Uterus (tissue), 4 donors: ENCODE data around the gene MINDY4. TPM values are rescaled to one million over a fixed set of nuclear protein-coding genes. Genes with fewer than 3 reads are reported as not detected.

Experiments used
- DNase-seq, 2 donors: peaks; one replicate each; pipeline ENCODE4 v3.0.0-alpha.2; 2019 to 2020
- H3K27ac ChIP-seq, 2 donors: fragments of 200-600 bp; sonication (generic); 1 replicate in 1 of 2; 2 replicates in 1 of 2; pipeline ENCODE4 v1.5.1; 2016 to 2018
- H3K27me3 ChIP-seq, 2 donors: fragments of 200-600 bp; sonication (generic); one replicate each; pipeline ENCODE4 v1.5.1; 2018 to 2019; ENCODE audit warnings: control low read depth in 1 of 2
- H3K36me3 ChIP-seq, 2 donors: fragments of 200-600 bp; sonication (generic); one replicate each; pipeline ENCODE4 v1.5.1; 2019; ENCODE audit warnings: control low read depth in 1 of 2
- H3K4me1 ChIP-seq, 2 donors: fragments of 200-600 bp; sonication (generic); one replicate each; pipeline ENCODE4 v1.5.1; 2018 to 2019; ENCODE audit warnings: control low read depth in 1 of 2
- H3K4me3 ChIP-seq, 2 donors: fragments of 200-600 bp; sonication (generic); 1 replicate in 1 of 2; 2 replicates in 1 of 2; pipeline ENCODE4 v1.5.1; 2018 to 2019; ENCODE audit warnings: mild to moderate bottlenecking in 1 of 2
- H3K9me3 ChIP-seq, 2 donors: fragments of 200-600 bp; sonication (generic); one replicate each; pipeline ENCODE4 v1.5.1; 2019; ENCODE audit warnings: control low read depth in 1 of 2
- POLR2A ChIP-seq, 2 donors: fragments of 450-650 bp; IDR thresholded peaks; one replicate each; pipeline ENCODE4 v1.6.1; 2016; ENCODE audit warnings: antibody characterized with exemption in 2 of 2, mild to moderate bottlenecking in 1 of 2, moderate library complexity in 1 of 2
- intact Hi-C: fragments of 100-400 bp; cut with DNase I; formaldehyde crosslinking; loops from one replicate; pipeline ENCODE4 v1.15.1; 2023; ENCODE audit warnings: low total_unique reads
- total RNA-seq, 4 donors: library from RNA; depleted of rRNA in 3 of 4; stranded (reverse); fragments of >200 nt in 3 of 4; gene quantifications; one replicate each; pipeline versions ENCODE4 v1.1.0 to v1.2.4, GENCODE V29; 2014 to 2023
- TF ChIP-seq, protein P1 (sequence below), 4 experiments: fragments of 200-600 bp in 2 of 4; fragments of 450-650 bp in 2 of 4; sonication (generic) in 2 of 4; IDR thresholded peaks; one replicate each; pipeline ENCODE4 v1.5.1; 2016 to 2019; ENCODE audit warnings: antibody characterized with exemption in 4 of 4, mild to moderate bottlenecking in 2 of 4, moderate library complexity in 1 of 4
- donor health status: DM: yes; HTN: yes; CAD: no.

MINDY4 gene
- total RNA-seq, 4 donors from 2014 or later: 14.7 to 23.8 (median 16.9) TPM

DNA sequence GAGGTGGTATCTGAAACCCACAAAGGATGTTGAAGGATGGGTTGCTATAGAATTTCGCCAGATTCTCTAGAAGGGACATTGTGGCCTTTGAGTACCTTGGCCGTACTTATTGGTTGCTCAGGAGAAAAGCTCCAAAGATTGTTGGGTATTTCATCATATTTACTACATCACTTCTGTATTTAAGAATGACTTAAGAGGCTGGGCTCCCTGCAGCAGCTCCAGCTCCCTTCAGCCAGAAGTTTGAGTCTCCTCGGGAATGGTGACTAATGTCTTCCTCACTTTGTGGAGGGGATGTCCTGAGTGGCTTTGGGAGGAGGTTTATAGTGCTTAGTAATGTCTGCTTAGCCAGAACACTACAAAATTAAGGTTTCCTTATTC lies 18.1 kb downstream of the MINDY4 start:
- no peak overlapping the region for H3K27ac ChIP-seq
- intact Hi-C loops: no loop called here

DNA sequence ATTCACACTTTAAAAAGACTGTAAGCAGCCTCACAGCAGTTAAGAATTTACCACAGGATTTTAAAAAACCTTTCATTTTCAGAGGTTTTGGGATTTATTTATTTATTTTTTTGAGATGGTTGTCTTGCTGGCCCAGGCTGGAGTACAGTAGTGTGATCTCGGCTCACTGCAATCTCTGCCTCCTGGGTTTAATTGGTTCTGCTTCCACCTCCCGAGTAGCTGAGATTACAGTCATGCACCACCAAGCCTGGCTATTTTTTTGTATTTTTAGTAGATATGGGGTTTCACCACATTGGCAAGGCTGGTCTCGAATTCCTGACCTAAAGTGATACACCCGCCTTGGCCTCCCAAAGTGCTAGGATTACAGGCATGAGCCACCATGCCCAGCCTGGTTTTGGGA lies 19.1 kb downstream of the MINDY4 start:
- Histone ChIP-seq H3K4me1 (no peaks in the 10 kb centered on the region), H3K9me3 (no peaks in the 10 kb centered on the region), H3K27ac (no peak overlapping the region), H3K36me3 (no peaks in the 10 kb centered on the region), H3K27me3 (no peaks in the 10 kb centered on the region), H3K4me3 (no peak overlapping the region)
- intact Hi-C loops: no loop called here
- no peak for DNase-seq
- TF ChIP-seq POLR2A (IDR thresholded peaks at IDR 0.05): no peak
- TF ChIP-seq, protein P1, sequence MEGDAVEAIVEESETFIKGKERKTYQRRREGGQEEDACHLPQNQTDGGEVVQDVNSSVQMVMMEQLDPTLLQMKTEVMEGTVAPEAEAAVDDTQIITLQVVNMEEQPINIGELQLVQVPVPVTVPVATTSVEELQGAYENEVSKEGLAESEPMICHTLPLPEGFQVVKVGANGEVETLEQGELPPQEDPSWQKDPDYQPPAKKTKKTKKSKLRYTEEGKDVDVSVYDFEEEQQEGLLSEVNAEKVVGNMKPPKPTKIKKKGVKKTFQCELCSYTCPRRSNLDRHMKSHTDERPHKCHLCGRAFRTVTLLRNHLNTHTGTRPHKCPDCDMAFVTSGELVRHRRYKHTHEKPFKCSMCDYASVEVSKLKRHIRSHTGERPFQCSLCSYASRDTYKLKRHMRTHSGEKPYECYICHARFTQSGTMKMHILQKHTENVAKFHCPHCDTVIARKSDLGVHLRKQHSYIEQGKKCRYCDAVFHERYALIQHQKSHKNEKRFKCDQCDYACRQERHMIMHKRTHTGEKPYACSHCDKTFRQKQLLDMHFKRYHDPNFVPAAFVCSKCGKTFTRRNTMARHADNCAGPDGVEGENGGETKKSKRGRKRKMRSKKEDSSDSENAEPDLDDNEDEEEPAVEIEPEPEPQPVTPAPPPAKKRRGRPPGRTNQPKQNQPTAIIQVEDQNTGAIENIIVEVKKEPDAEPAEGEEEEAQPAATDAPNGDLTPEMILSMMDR (IDR thresholded peaks at IDR 0.05): no peak

More for the DNA sequence above, 18.1 kb downstream of the MINDY4 start:
- no peaks in the 10 kb centered on the region for H3K9me3 ChIP-seq
- no peaks in the 10 kb centered on the region for H3K27me3 ChIP-seq
- no peaks in the 10 kb centered on the region for H3K4me1 ChIP-seq
- TF ChIP-seq, protein P1 (IDR thresholded peaks at IDR 0.05): no peak
- no peak for TF ChIP-seq POLR2A (IDR thresholded peaks at IDR 0.05)
- DNase-seq: no peak
- no peaks in the 10 kb centered on the region for H3K36me3 ChIP-seq
- H3K4me3 ChIP-seq: no peak overlapping the region

DNA sequence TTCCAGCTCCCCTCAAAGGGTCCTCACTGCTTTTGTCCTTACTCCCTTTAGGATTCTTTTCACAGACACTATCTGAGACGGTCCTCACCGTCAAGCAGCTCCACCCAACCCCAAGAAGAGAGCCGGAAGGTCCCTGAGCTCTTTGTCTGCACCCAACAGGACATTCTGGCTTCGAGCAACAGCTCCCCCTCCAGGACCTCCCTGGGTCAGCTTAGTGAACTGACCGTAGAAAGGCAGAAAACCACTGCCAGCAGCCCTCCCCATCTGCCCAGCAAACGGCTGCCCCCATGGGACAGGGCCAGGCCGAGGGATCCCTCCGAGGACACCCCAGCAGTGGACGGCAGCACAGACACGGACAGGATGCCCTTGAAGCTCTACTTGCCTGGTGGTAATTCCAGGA lies 19.9 kb downstream of the MINDY4 start:
- Histone ChIP-seq H3K9me3 (no peaks in the 10 kb centered on the region), H3K27me3 (no peaks in the 10 kb centered on the region), H3K4me1 (no peaks in the 10 kb centered on the region), H3K36me3 (no peaks in the 10 kb centered on the region), H3K27ac (no peak overlapping the region), H3K4me3 (no peak overlapping the region)
- intact Hi-C loops: no loop called here
- TF ChIP-seq POLR2A (IDR thresholded peaks at IDR 0.05): no peak
- TF ChIP-seq, protein P1 (IDR thresholded peaks at IDR 0.05): no peak
- no peak for DNase-seq

DNA sequence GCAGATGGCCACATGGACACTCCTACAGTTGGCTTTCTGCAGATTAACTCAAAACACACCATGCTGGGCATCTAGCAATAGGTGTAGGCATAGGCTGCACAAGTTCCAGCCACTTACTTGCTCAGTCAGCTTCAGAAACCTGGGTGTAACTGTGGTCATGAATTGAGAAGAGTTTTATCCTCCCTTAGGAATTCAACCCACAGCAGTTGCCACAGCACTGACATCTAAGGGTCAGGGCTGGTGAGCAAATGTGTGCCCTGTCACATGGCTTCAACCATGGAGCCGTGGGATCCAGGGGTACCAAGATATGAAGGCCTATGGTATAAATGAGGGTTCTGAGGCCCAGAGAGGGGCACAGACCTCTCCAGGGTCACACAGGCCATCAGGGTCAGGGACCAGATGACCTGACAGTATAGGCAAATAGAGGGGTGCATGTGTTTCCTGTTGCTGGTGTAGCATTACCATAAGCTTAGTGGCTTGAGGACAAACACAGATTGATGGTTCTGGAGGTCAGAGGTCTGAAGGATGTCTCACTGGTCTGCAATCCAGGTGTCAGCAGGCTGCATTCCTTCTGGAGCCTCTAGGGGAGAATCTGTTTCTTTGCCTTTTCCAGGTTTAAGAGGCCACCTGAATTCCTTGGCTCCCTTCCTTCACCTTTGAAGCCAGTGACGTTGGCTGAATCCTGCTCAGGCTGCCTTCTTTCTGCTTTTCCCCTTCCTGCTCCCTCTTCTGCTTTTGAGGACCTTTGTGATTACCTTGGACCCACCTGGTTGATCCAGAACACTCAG lies 24.1 kb downstream of the MINDY4 start:
- no peaks in the 10 kb centered on the region for H3K9me3 ChIP-seq
- H3K4me1 ChIP-seq: peaks cover 3 to 9% of the 10 kb centered on the region in 2 donors
- no peak overlapping the region for H3K4me3 ChIP-seq
- intact Hi-C loops: no loop called here
- peak overlapping the region; percentile 67 to 71 for H3K27ac ChIP-seq
- H3K36me3 ChIP-seq: no peaks in the 10 kb centered on the region
- no peaks in the 10 kb centered on the region for H3K27me3 ChIP-seq
- no peak for TF ChIP-seq POLR2A (IDR thresholded peaks at IDR 0.05)
- TF ChIP-seq, protein P1 (IDR thresholded peaks at IDR 0.05): no peak
- no peak for DNase-seq

DNA sequence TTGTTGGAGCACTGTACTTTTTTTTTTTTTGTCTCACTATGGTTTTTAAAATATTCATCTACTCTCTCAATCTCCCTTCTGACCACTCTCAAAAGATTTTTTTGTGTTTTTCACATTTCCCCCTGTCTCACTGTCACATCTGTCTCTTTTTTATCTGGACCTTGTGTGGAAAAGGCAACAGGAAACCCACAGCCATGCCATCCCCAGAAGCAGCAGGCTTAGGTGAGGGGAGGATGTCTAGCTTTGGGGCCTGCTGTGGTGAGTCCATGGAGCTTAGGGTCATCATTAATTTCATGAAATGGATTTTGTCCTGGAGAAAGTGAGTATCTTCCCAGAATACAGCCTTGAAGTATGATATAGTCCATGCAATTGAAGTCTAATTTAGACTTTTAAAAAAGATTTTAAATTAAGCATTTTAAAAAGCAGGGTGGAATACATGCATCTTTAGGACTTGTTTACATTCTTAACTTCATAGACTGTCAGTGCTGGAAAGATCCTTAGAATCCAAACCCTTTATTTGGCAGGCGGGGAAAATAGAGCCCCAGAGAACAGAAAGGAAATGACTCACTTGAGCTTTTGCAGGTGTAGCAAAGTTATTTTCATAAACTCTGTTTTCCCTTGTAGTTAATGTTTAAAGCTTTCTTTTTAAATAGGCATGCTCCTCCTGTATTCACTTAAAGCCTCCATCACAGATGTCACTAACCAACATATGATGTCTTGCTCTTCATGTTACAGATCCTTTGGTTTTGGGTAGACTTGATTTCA lies 25.1 kb downstream of the MINDY4 start:
- intact Hi-C loops: no loop called here
- no peaks in the 10 kb centered on the region for H3K36me3 ChIP-seq
- no peak overlapping the region for H3K4me3 ChIP-seq
- peak overlapping the region; percentile 67 to 71 for H3K27ac ChIP-seq
- H3K27me3 ChIP-seq: no peaks in the 10 kb centered on the region
- TF ChIP-seq, protein P1 (IDR thresholded peaks at IDR 0.05): no peak
- no peak for TF ChIP-seq POLR2A (IDR thresholded peaks at IDR 0.05)
- H3K4me1 ChIP-seq: peaks cover 3 to 9% of the 10 kb centered on the region in 2 donors
- H3K9me3 ChIP-seq: no peaks in the 10 kb centered on the region
- DNase-seq: no peak
